Measurements from ENCODE around the gene G3BP1. TPM values are rescaled to one million over a fixed set of nuclear protein-coding genes. Genes with fewer than 3 reads are reported as not detected.

The G3BP1 gene
- polyA plus RNA-seq, 3 donors = 10.6 to 60.6 (median 58.8) TPM

DNA sequence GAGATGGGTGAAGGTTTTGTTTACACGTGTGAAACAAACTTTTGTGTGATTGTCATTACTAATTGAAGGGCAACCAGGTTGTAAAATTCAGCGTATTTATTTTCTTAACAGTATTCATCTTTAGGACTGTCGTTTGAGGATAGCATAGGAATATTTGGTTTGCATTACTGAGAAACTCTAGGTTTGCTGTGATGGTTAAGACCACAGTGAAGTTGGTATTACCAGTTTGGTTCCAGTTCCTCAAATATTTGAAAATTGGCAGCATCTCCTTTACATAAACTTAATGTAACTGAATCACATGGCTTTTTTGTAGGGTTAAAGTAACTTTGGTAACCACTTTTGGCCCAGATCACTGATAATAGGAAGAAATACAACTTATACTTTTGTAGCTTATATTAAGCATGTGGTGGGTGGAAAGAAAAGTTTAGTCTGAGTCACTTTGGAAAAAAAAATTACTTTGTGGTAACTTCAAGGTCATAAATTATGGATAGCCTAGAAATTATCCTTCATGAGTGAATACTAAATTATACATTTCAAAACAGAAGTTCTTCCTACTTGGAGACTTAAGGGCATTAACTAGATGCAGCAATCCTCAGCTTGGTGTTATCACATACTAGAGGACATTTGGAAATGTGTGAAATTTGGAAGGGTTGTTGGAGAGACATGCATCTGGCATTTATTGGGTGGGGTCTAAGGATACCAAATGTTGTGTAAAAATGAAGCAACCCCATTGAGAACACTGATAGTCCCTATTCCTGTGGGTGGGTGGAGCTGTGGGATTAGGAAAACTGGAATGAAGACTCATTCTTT lies 33.9 kb downstream of the G3BP1 start:
- H3K27me3 ChIP-seq (ENCODE audit: control insufficient read depth in 2 of 2, insufficient read depth in 2 of 2, low read length in 2 of 2) = no peaks in the 10 kb centered on the region
- no peaks in the 10 kb centered on the region for H3K9me3 Mint-ChIP-seq

DNA sequence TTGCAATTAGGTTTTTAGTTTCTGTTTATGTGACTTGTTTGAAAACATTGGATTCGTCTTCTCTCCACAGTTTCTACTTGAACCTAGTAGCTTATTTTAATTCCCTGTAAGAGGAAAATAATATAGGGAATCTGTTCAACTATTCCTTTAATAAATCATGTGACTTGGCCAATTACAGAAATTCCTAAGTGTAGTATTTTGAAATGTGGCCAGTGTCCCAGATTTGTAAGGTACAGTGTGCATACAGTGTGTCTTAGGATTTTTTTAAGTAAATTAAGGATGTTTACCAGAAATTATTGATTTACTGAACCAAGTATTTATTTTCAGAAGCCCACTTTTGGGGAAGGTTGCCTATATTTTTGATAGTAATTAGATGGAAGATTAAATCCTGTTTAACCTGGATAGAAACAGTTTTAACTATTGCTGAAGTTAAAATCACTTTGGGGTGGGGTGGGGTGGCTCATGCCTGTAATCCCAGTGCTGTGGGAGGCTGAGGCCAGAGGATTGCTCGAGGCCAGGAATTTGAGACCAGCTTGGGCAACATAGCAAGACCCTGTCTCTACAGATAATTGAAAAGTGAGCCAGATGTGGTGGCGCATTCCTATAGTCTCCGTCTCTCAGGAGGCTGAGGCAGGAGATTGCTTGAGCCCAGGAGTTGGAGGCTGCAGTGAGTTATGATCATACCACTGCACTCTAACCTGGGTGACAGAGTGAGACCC lies 36.9 kb downstream of the G3BP1 start:
- no peaks in the 10 kb centered on the region for H3K27me3 ChIP-seq (ENCODE audit: control insufficient read depth in 2 of 2, insufficient read depth in 2 of 2, low read length in 2 of 2)
- no peak overlapping the region for H3K9ac ChIP-seq (ENCODE audit: insufficient read depth, low read length, poor library complexity, severe bottlenecking)
- intact Hi-C loops (cut with micrococcal nuclease) = no loop called here
- peaks cover 62 to 96% of the 10 kb centered on the region in 2 donors for H3K36me3 ChIP-seq (replicated peaks in 1 of 2; ENCODE audit: control insufficient read depth in 1 of 2, insufficient read depth in 2 of 2, low read length in 2 of 2)
- H3K27ac ChIP-seq (ENCODE audit: low read depth in 1 of 2, low read length in 2 of 2) = no peak overlapping the region
- no peak overlapping the region for H3K4me3 ChIP-seq (replicated peaks in 1 of 3; ENCODE audit: low read depth in 2 of 3, low read length in 3 of 3)
- no peaks in the 10 kb centered on the region for H3K79me2 ChIP-seq (ENCODE audit: insufficient read depth, low read length)
- Mint-ChIP-seq H3K27ac (peak overlapping the region in 1 of 7 donors; percentile 25), H3K36me3 (peaks cover 70 to 81% of the 10 kb centered on the region in 2 donors), H3K4me3 (no peak overlapping the region), H3K4me1 (no peaks in the 10 kb centered on the region), H3K9me3 (no peaks in the 10 kb centered on the region), H3K27me3 (ENCODE audit: low read depth in 3 of 3) (peaks cover 0 to 2% (median 0%) of the 10 kb centered on the region in 3 donors)
- H3K4me1 ChIP-seq (ENCODE audit: control insufficient read depth in 1 of 2, insufficient read depth in 2 of 2, low read length in 2 of 2) = no peaks in the 10 kb centered on the region
- DNase-seq = no peak
- no peak overlapping the region for H3K4me2 ChIP-seq (replicated peaks; ENCODE audit: extremely low read depth, low read length, poor library complexity, severe bottlenecking)
- TF ChIP-seq, protein P1, sequence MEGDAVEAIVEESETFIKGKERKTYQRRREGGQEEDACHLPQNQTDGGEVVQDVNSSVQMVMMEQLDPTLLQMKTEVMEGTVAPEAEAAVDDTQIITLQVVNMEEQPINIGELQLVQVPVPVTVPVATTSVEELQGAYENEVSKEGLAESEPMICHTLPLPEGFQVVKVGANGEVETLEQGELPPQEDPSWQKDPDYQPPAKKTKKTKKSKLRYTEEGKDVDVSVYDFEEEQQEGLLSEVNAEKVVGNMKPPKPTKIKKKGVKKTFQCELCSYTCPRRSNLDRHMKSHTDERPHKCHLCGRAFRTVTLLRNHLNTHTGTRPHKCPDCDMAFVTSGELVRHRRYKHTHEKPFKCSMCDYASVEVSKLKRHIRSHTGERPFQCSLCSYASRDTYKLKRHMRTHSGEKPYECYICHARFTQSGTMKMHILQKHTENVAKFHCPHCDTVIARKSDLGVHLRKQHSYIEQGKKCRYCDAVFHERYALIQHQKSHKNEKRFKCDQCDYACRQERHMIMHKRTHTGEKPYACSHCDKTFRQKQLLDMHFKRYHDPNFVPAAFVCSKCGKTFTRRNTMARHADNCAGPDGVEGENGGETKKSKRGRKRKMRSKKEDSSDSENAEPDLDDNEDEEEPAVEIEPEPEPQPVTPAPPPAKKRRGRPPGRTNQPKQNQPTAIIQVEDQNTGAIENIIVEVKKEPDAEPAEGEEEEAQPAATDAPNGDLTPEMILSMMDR (IDR thresholded peaks at IDR 0.05) = no peak
- WGBS (ENCODE audit: insufficient coverage) = 100% methylated on average over 2 of the region's 4 CpGs
- no peaks in the 10 kb centered on the region for H3K9me3 ChIP-seq (replicated peaks in 1 of 2; ENCODE audit: control insufficient read depth in 1 of 2, insufficient read depth in 1 of 2, low read length in 2 of 2)
- no peaks in the 10 kb centered on the region for H4K20me1 ChIP-seq (ENCODE audit: insufficient read depth, low read length)
- no peak overlapping the region for H2AFZ ChIP-seq (ENCODE audit: insufficient read depth, low read depth, low read length, poor library complexity, severe bottlenecking)

More for the DNA sequence above, 33.9 kb downstream of the G3BP1 start:
- Histone ChIP-seq H3K4me2 (replicated peaks; ENCODE audit: extremely low read depth, low read length, poor library complexity, severe bottlenecking) (no peak overlapping the region), H4K20me1 (ENCODE audit: insufficient read depth, low read length) (no peaks in the 10 kb centered on the region), H3K79me2 (ENCODE audit: insufficient read depth, low read length) (no peaks in the 10 kb centered on the region), H3K4me3 (replicated peaks in 1 of 3; ENCODE audit: low read depth in 2 of 3, low read length in 3 of 3) (no peak overlapping the region), H3K9me3 (replicated peaks in 1 of 2; ENCODE audit: control insufficient read depth in 1 of 2, insufficient read depth in 1 of 2, low read length in 2 of 2) (no peaks in the 10 kb centered on the region), H3K36me3 (replicated peaks in 1 of 2; ENCODE audit: control insufficient read depth in 1 of 2, insufficient read depth in 2 of 2, low read length in 2 of 2) (peaks cover 68 to 95% of the 10 kb centered on the region in 2 donors), H3K27ac (ENCODE audit: low read depth in 1 of 2, low read length in 2 of 2) (no peak overlapping the region), H3K4me1 (ENCODE audit: control insufficient read depth in 1 of 2, insufficient read depth in 2 of 2, low read length in 2 of 2) (no peaks in the 10 kb centered on the region), H3K9ac (ENCODE audit: insufficient read depth, low read length, poor library complexity, severe bottlenecking) (no peak overlapping the region), H2AFZ (ENCODE audit: insufficient read depth, low read depth, low read length, poor library complexity, severe bottlenecking) (no peak overlapping the region)
- Mint-ChIP-seq H3K4me3 (no peak overlapping the region), H3K36me3 (peaks cover 69 to 85% of the 10 kb centered on the region in 2 donors), H3K4me1 (no peaks in the 10 kb centered on the region), H3K27ac (peak overlapping the region in 3 of 7 donors; percentile 5 to 14 (median 8)), H3K27me3 (ENCODE audit: low read depth in 3 of 3) (peaks cover 0 to 2% (median 2%) of the 10 kb centered on the region in 3 donors)
- WGBS (ENCODE audit: insufficient coverage) = 100% methylated on average over 1 of the region's 3 CpGs
- intact Hi-C loops (cut with micrococcal nuclease) = no loop called here
- TF ChIP-seq, protein P1 (IDR thresholded peaks at IDR 0.05) = no peak
- DNase-seq = no peak

Data from CD14-positive monocyte (primary cell).